SK-N-MC (cell line): ENCODE measurements around the gene KCNAB2.
"Not testable (repeated sequence)": the region's sequence is repeated elsewhere in the genome, so short reads cannot be mapped to it uniquely, and the experiment has no call there.

Experiments
- DNase-seq: peaks from one replicate; pipeline ENCODE4 v3.0.0-alpha.2; 2011; ENCODE audit warnings: low read depth, low spot score
- H3K27ac ChIP-seq: fragments of 200-600 bp; sonication (generic); 2 replicates; pipeline ENCODE4 v1.5.1; 2016; ENCODE audit warnings: mixed run types
- H3K36me3 ChIP-seq: fragments of 200-600 bp; sonication (generic); 2 replicates; pipeline ENCODE4 v1.6.1; 2017; ENCODE audit warnings: antibody characterized with exemption, low read length, mixed read lengths; ENCODE audit not compliant: insufficient read depth
- H3K4me3 ChIP-seq: fragments of 200-600 bp; sonication (generic); 2 replicates; pipeline ENCODE4 v1.5.1; 2016
- H3K9ac ChIP-seq: fragments of 200-600 bp; sonication (generic); 2 replicates; pipeline ENCODE4 v1.8.0; 2017; ENCODE audit warnings: mixed run types, mixed read lengths; ENCODE audit not compliant: insufficient read length
- H3K9me3 ChIP-seq: fragments of 200-600 bp; sonication (generic); 2 replicates; pipeline ENCODE4 v1.6.1; 2017; ENCODE audit warnings: low read depth, mild to moderate bottlenecking, antibody characterized with exemption, low read length, moderate library complexity, mixed read lengths
- EZH2 ChIP-seq: fragments of 200-600 bp; sonication (generic); IDR thresholded peaks from one replicate; pipeline ENCODE4 v1.6.1; 2017; ENCODE audit warnings: antibody characterized with exemption
- FOXP2 ChIP-seq: optimal IDR thresholded peaks from 2 replicates; pipeline ENCODE3; 2011; ENCODE audit warnings: mild to moderate bottlenecking, moderate library complexity; ENCODE audit not compliant: insufficient read depth; ENCODE audit errors: extremely low read length, control extremely low read depth
- POLR2AphosphoS5 ChIP-seq: IDR thresholded peaks from 2 replicates; pipeline ENCODE4 v1.6.1; 2012; ENCODE audit warnings: mild to moderate bottlenecking, low read depth, low read length, borderline replicate concordance

The KCNAB2 gene

DNA sequence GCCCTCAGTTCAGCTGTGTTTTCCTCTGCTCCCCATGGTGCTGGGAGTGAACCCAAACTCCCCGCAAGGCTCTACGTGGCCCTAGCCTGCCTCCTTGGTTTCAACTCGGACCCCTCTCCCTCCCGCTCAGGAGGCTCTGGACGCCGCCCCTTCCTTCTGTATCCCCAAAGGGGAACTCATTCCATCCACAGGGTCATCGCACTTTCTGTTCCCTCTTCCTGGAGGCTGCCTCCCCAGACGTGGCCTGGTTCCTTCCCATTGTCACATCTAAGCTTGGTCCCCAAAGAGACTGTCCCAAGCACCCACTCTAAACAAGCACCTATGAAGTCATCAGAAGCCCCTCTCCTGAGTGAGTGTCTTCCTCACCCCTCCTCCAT lies 10.9 kb downstream of the KCNAB2 start:
- TF ChIP-seq POLR2AphosphoS5 (no peak), FOXP2 (no peak), EZH2 (no peak)
- Histone ChIP-seq H3K4me3 (no peak overlapping the region), H3K27ac (no peak overlapping the region), H3K36me3 (no peaks in the 10 kb centered on the region), H3K9me3 (no peaks in the 10 kb centered on the region), H3K9ac (no peak overlapping the region)
- no peak for DNase-seq

DNA sequence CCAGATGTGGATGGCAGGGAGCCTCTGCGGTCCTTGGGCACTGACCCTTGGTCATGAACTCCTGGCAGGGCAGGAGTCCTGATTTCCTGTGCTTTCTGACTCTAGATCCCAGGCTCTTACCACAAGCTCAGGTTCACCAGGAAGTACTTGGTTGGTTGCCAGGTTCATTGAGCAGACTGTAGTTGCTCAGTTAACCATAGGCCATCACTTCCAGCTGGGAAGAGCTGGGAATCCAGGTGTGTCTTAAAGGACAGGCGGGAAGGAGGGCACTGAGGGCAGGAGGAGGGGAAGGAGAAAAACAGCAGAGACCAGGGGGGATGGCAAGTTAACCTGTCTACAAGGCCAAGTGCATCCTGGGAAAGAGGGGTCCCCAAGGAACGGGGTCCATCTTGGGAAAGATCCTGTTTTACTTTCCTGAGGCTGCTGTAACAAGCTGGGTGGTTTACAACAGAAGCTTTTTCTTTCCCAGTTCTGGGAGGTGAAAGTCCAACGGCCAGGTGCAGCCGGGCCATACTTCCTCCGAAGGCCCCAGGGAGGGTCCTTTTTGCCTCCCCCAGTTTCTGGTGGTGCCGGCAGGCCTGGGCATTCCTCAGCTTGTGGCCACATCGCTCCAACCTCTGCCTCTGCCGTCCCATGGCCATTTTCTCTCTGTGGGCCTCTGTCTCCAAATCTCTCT lies 11.6 kb downstream of the KCNAB2 start:
- DNase-seq = no peak
- Histone ChIP-seq H3K9ac (no peak overlapping the region), H3K9me3 (no peaks in the 10 kb centered on the region), H3K27ac (no peak overlapping the region), H3K36me3 (no peaks in the 10 kb centered on the region), H3K4me3 (no peak overlapping the region)
- TF ChIP-seq FOXP2 = no peak
- no peak for TF ChIP-seq POLR2AphosphoS5
- no peak for TF ChIP-seq EZH2

DNA sequence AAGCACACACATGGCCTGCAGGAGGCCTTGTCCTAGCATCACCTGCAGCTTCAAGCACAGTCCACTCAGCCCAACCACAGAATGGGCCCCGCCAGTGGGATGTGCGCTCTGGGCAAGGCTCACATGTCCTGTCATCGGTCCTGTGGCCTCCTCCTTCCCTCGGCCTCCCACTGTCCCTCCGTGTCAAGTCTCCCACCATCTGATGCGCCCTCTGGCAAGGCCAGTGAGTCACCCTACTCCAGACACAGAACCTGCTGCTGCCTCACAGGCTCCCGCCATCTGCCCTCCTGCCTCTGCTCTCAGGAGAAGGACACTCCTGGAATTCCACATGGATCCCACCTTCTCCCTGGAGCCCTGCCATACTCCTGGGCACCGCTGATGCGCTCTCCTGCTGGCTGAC lies 14.2 kb downstream of the KCNAB2 start:
- no peak overlapping the region for H3K9ac ChIP-seq

DNA sequence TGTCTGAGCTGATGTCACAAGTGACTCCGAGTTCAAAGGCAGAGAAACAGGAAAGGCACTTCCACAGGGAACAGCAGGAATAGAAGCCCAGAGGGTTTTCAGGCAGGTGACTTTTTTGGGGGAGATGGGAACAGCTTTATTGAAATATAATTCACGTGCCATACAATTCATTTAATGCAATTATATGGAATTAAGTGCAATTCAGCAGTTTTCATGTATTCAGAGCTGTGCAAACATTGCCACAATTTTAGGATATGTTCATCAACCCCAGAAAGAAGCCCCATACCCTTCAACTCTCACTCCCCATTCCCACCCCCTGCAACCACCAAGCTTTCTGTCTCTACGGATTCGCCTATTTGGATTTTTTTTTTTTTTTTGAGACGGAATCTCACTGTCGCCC lies 17.0 kb downstream of the KCNAB2 start:
- DNase-seq = no peak
- Histone ChIP-seq H3K36me3 (no peaks in the 10 kb centered on the region), H3K9me3 (no peaks in the 10 kb centered on the region), H3K27ac (no peak overlapping the region), H3K4me3 (no peak overlapping the region), H3K9ac (no peak overlapping the region)
- TF ChIP-seq POLR2AphosphoS5 (no peak), FOXP2 (no peak), EZH2 (no peak)

More for the DNA sequence above, 14.2 kb downstream of the KCNAB2 start:
- no peak for TF ChIP-seq FOXP2
- no peak for TF ChIP-seq POLR2AphosphoS5
- no peak for TF ChIP-seq EZH2
- Histone ChIP-seq H3K9me3 (no peaks in the 10 kb centered on the region), H3K27ac (no peak overlapping the region), H3K4me3 (no peak overlapping the region), H3K36me3 (no peaks in the 10 kb centered on the region)
- no peak for DNase-seq

DNA sequence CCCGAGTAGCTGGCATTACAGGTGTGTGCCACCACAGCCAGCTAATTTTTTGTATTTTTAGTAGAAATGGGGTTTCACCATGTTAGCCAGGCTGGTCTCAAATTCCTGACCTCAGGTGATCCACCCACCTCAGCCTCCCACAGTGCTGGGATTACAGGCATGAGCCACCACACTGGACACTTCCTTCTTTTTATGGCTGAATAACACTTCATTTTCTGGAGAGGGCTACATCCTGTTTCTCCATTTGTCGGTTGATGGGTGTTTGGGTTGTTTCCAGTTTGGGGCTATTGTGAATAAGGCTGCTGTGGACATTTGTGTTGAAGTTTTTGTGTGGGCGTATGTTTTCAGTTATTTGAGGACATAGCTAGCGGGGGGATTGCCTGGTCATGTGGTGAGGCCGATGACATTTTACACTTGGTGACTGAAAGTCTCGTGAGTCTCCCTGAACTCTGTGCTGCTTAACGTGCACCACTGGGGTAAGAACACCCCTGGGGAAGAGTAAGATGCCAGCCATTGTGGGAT lies 17.9 kb downstream of the KCNAB2 start:
- not testable (repeated sequence) for H3K4me3 ChIP-seq, H3K36me3 ChIP-seq, DNase-seq, H3K9ac ChIP-seq, H3K9me3 ChIP-seq, H3K27ac ChIP-seq

DNA sequence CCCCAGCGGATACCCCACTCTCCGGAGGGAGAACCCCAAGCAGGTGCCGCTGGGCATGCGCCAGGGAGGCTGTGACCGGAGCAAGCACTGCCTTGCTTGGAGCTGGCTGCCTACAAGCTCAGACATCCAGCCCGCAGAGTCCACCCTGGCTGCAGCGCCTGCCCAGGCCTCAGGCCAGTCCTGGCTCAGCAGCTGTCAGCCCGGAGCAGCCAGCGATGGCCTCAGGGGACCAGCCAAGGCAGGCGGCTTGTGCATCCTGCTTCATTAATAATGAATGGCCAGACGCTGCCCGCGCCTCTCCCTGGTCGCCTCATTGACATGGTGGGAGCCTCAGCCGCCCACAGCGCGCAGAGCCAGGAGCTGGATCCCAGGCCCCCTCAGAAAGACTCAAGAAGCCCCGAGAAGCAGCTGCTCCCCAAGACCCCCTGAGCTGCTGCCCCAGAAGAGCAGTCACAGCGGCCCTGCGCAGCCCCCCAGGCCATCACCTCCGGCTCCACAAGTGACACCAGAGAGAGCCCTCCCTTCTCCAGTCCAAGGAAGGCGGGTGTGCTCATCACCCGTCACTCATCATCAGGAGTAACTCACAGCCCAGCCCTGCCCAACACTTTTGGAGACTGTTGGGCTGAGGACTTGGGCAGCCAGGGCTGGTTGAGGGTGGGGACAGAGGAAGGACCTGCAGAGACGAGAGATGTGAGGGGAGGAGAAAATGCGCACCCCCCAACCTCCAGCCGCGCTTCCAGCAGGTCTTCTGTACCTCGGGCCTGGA lies 19.6 kb downstream of the KCNAB2 start:
- TF ChIP-seq EZH2 (no peak), POLR2AphosphoS5 (no peak)
- H3K27ac ChIP-seq = no peak overlapping the region
- no peak overlapping the region for H3K9ac ChIP-seq
- DNase-seq = no peak
- H3K9me3 ChIP-seq = no peaks in the 10 kb centered on the region
- H3K36me3 ChIP-seq = no peaks in the 10 kb centered on the region
- no peak overlapping the region for H3K4me3 ChIP-seq

DNA sequence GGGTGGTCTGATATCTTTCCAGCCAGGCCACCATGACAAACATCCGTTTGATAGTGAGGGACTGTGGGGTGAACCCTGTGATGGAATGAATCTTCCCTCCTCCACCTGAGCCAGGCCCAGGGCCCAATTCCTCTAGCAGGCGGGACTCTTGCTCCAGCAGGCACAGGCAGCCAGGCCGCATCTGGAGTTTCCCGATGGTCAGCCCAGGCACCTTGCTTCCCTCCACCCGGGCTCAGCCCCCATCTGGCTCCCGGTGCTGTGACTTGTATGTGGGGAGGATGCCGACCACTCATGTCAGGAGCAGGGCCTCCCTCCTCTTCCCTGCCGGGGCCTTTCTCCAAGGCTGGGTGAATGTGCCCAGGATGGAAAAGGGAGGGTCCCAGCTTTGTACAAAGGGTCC lies 21.0 kb downstream of the KCNAB2 start:
- H3K4me3 ChIP-seq = no peak overlapping the region
- no peak for DNase-seq
- H3K9me3 ChIP-seq = no peaks in the 10 kb centered on the region
- TF ChIP-seq FOXP2 (no peak), EZH2 (no peak), POLR2AphosphoS5 (no peak)
- no peak overlapping the region for H3K27ac ChIP-seq
- no peak overlapping the region for H3K9ac ChIP-seq
- H3K36me3 ChIP-seq = no peaks in the 10 kb centered on the region

DNA sequence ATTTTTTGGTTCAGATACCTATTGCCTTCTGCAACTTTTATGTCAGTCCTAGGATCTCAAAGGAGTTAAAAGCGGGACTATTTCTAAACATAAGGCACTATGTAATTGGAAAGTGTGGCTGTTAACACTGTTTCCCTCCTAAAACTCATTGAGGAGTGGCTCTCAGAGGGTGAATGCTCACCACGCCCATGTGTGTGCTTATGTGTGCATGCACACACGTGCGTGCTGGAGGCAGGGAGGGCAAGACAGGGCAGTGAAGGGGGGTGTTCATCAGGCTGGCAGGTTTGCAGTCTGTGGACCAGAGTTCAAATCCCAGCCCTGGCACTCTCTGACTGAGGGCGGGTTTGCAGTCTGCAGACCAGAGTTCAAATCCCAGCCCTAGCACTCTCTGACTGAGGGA lies 22.4 kb downstream of the KCNAB2 start:
- H3K9me3 ChIP-seq = no peaks in the 10 kb centered on the region
- H3K9ac ChIP-seq = no peak overlapping the region

More for the DNA sequence above, 22.4 kb downstream of the KCNAB2 start:
- H3K36me3 ChIP-seq = no peaks in the 10 kb centered on the region
- no peak for DNase-seq
- no peak for TF ChIP-seq POLR2AphosphoS5
- no peak for TF ChIP-seq EZH2
- TF ChIP-seq FOXP2 = no peak
- H3K4me3 ChIP-seq = no peak overlapping the region
- no peak overlapping the region for H3K27ac ChIP-seq
